HG02678 (cell line): ENCODE measurements around the gene MAP4K5.

Experiments
- ATAC-seq: cut with Tn5 transposase; IDR thresholded peaks from one replicate; pipeline ENCODE4 v1.9.1; 2021; ENCODE audit warnings: mild to moderate bottlenecking, moderate library complexity; ENCODE audit not compliant: unreplicated experiment

The MAP4K5 gene

DNA sequence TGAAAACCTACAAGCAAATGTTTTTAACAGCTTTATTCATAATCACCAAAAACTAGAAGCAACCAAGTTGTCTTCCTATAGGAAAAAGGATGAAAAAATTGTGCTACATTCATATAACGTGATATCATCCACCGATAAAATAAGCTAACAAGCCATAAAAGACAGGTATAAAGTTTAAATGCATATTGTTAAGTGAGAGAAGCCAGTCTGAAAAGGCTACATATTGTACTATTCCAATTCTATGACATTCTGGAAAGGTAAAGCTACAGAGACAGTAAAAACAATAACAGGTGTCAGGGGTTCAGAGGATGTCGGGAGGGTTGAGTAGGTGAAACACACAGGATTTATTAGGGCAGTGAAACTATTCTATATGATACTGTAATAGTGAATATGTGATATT lies 158.4 kb downstream of the MAP4K5 start:
- ATAC-seq, result no peak

DNA sequence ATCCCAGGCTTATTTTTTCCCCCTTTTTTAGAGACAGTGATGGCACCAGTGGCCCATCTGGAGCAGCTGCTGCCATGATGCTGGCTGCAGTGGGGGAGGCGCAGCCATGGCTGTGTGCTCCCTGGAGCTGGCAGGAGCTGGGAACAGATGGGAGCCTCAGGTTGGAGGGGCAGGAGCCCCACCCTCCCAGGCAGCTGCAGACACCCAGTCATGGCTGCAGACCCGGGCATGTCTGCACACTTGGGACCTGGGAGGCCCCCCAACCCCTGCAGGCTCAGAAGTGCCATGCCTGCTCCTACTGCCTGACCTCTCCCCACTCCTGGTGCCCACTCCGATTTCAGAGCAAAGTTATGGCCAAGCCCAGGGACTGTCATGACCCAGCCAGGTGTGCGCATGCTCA lies 160.8 kb downstream of the MAP4K5 start:
- ATAC-seq, result no peak
